GM23338 (cell line): ENCODE measurements around the gene PINK1. TPM values are rescaled to one million over a fixed set of nuclear protein-coding genes. Genes with fewer than 3 reads are reported as not detected.

ENCODE experiments used
- ATAC-seq: fragments of 200-7000 bp; cut with Tn5 transposase; 3 replicates; pipeline ENCODE4 v1.9.1; 2020
- DNase-seq: peaks from one replicate; pipeline ENCODE4 v3.0.0-alpha.2; 2015; ENCODE audit warnings: low spot score
- H2AFZ ChIP-seq: fragments of 200-600 bp; sonication (generic); 2 replicates; pipeline ENCODE4 v1.8.0; 2016; ENCODE audit warnings: antibody characterized with exemption, mild to moderate bottlenecking, moderate library complexity
- H3F3A ChIP-seq: fragments of 200-600 bp; sonication (generic); replicated peaks from 2 replicates; pipeline ENCODE4 v1.8.0; 2017; ENCODE audit warnings: antibody characterized with exemption, mixed run types, low read depth
- H3K27ac ChIP-seq: fragments of 200-600 bp; sonication (generic); 2 replicates; pipeline ENCODE4 v1.6.1; 2016; ENCODE audit warnings: low read depth
- H3K27me3 ChIP-seq: fragments of 200-600 bp; sonication (generic); 2 replicates; pipeline ENCODE4 v1.8.0; 2016; ENCODE audit warnings: mild to moderate bottlenecking, mixed run types, moderate library complexity; ENCODE audit not compliant: insufficient read depth
- H3K36me3 ChIP-seq: fragments of 200-600 bp; sonication (generic); 2 replicates; pipeline ENCODE4 v1.8.0; 2016; ENCODE audit warnings: mild to moderate bottlenecking; ENCODE audit not compliant: insufficient read depth
- H3K4me1 ChIP-seq: fragments of 200-600 bp; sonication (generic); 2 replicates; pipeline ENCODE4 v1.8.0; 2016; ENCODE audit warnings: mild to moderate bottlenecking, moderate library complexity; ENCODE audit not compliant: insufficient read depth
- H3K4me2 ChIP-seq: fragments of 200-600 bp; sonication (generic); 2 replicates; pipeline ENCODE4 v1.7.1; 2017; ENCODE audit warnings: mixed run types
- H3K4me3 ChIP-seq: fragments of 200-600 bp; sonication (generic); 2 replicates; pipeline ENCODE4 v1.6.1; 2016; ENCODE audit warnings: mixed run types
- H3K79me2 ChIP-seq: fragments of 200-600 bp; sonication (generic); replicated peaks from 2 replicates; pipeline ENCODE4 v1.8.0; 2017; ENCODE audit warnings: mild to moderate bottlenecking; ENCODE audit not compliant: insufficient read depth
- H3K9me2 ChIP-seq: fragments of 200-600 bp; sonication (generic); 2 replicates; pipeline ENCODE4 v1.8.0; 2017; ENCODE audit not compliant: insufficient read depth
- H4K20me1 ChIP-seq: fragments of 200-600 bp; sonication (generic); replicated peaks from 2 replicates; pipeline ENCODE4 v1.8.0; 2017; ENCODE audit warnings: mild to moderate bottlenecking; ENCODE audit not compliant: insufficient read depth
- H3K27ac Mint-ChIP-seq: 2 replicates; pipeline ENCODE4 v1.8.0; 2020; ENCODE audit warnings: inconsistent platforms, mild to moderate bottlenecking, moderate library complexity, mixed read lengths
- H3K27me3 Mint-ChIP-seq: 3 replicates; pipeline ENCODE4 v1.8.0; 2022; ENCODE audit warnings: low read depth, mild to moderate bottlenecking, moderate library complexity, mixed read lengths, inconsistent platforms; ENCODE audit not compliant: insufficient read depth, poor library complexity
- H3K36me3 Mint-ChIP-seq: 3 replicates; pipeline ENCODE4 v1.8.0; 2021; ENCODE audit warnings: low read depth, mild to moderate bottlenecking, inconsistent platforms, moderate library complexity, mixed read lengths
- H3K4me1 Mint-ChIP-seq: 3 replicates; pipeline ENCODE4 v1.8.0; 2020; ENCODE audit warnings: mild to moderate bottlenecking, inconsistent platforms, mixed read lengths
- H3K4me3 Mint-ChIP-seq: 3 replicates; pipeline ENCODE4 v1.8.0; 2021; ENCODE audit warnings: moderate library complexity, mild to moderate bottlenecking, inconsistent platforms, mixed read lengths
- H3K9me3 Mint-ChIP-seq: 3 replicates; pipeline ENCODE4 v1.8.0; 2020; ENCODE audit warnings: moderate library complexity, mild to moderate bottlenecking, inconsistent platforms, mixed read lengths
- CREB1 ChIP-seq: fragments of 250-450 bp; sonication (Bioruptor Pico); IDR thresholded peaks from 2 replicates; pipeline ENCODE4 v1.5.0; 2020; ENCODE audit warnings: low read depth, mild to moderate bottlenecking, moderate library complexity
- EZH2 ChIP-seq: fragments of 200-600 bp; sonication (generic); IDR thresholded peaks from one replicate; pipeline ENCODE4 v1.8.0; 2017; ENCODE audit warnings: antibody characterized with exemption, mild to moderate bottlenecking, low read depth; ENCODE audit not compliant: unreplicated experiment
- EZH2phosphoT487 ChIP-seq: fragments of 200-600 bp; sonication (generic); IDR thresholded peaks from one replicate; pipeline ENCODE4 v1.8.1; 2018; ENCODE audit warnings: antibody characterized with exemption; ENCODE audit not compliant: unreplicated experiment
- JUNB ChIP-seq: IDR thresholded peaks from one replicate; pipeline ENCODE4 v1.6.1; 2016; ENCODE audit warnings: antibody characterized with exemption; ENCODE audit not compliant: unreplicated experiment
- NANOG ChIP-seq: IDR thresholded peaks from 2 replicates; pipeline ENCODE4 v1.6.1; 2016; ENCODE audit warnings: antibody characterized with exemption, borderline replicate concordance
- POLR2AphosphoS5 ChIP-seq: IDR thresholded peaks from 2 replicates; pipeline ENCODE4 v1.6.1; 2016; ENCODE audit warnings: antibody characterized with exemption, low read depth
- STAT1 ChIP-seq: IDR thresholded peaks from one replicate; pipeline ENCODE4 v1.6.1; 2016; ENCODE audit warnings: antibody characterized with exemption; ENCODE audit not compliant: unreplicated experiment
- ZNF114 ChIP-seq: fragments of 250-450 bp; sonication (Bioruptor Pico); IDR thresholded peaks from 2 replicates; pipeline ENCODE4 v1.5.0; 2020; ENCODE audit warnings: mild to moderate bottlenecking, moderate library complexity
- ZNF331 ChIP-seq: fragments of 250-450 bp; sonication (Bioruptor Pico); IDR thresholded peaks from 2 replicates; pipeline ENCODE4 v1.5.0; 2020; ENCODE audit warnings: low read depth, mild to moderate bottlenecking, moderate library complexity
- polyA plus RNA-seq: library from polyadenylated mRNA; unstranded; fragments of >200 nt; fragmentation: Nextera tagmentation; extraction: Ambion mirVana; gene quantifications from 2 replicates; pipeline ENCODE4 v1.2.1, GENCODE V29; 2016
- total RNA-seq: library from RNA; depleted of rRNA; stranded (reverse); fragments of >200 nt; shearing (Covaris generic); gene quantifications from 2 replicates; pipeline ENCODE4 v1.2.3, GENCODE V29; 2014
- TF ChIP-seq, protein P1 (sequence below): IDR thresholded peaks from one replicate; pipeline ENCODE4 v1.6.1; 2018; ENCODE audit warnings: antibody characterized with exemption; ENCODE audit not compliant: unreplicated experiment
- TF ChIP-seq, protein P2 (sequence below): fragments of 250-450 bp; sonication (Bioruptor Pico); IDR thresholded peaks from 2 replicates; pipeline ENCODE4 v1.5.0; 2020; ENCODE audit warnings: mild to moderate bottlenecking, moderate library complexity
- TF ChIP-seq, protein P3 (sequence below), 2 experiments: fragments of 200-600 bp in 1 of 2; sonication (generic) in 1 of 2; conservative IDR thresholded peaks; 2 replicates each; pipeline versions ENCODE4 v1.5.1 to v1.6.1; 2016 to 2017; ENCODE audit warnings: antibody characterized with exemption in 2 of 2, low read depth in 2 of 2, mild to moderate bottlenecking in 2 of 2, moderate library complexity in 1 of 2
- TF ChIP-seq, protein P4 (sequence below): IDR thresholded peaks from 2 replicates; pipeline ENCODE4 v1.6.1; 2016; ENCODE audit warnings: antibody characterized with exemption

Gene PINK1
- total and polyA plus RNA-seq, 2 experiments from 2014 or later, result 20.8 to 42.7 TPM

DNA sequence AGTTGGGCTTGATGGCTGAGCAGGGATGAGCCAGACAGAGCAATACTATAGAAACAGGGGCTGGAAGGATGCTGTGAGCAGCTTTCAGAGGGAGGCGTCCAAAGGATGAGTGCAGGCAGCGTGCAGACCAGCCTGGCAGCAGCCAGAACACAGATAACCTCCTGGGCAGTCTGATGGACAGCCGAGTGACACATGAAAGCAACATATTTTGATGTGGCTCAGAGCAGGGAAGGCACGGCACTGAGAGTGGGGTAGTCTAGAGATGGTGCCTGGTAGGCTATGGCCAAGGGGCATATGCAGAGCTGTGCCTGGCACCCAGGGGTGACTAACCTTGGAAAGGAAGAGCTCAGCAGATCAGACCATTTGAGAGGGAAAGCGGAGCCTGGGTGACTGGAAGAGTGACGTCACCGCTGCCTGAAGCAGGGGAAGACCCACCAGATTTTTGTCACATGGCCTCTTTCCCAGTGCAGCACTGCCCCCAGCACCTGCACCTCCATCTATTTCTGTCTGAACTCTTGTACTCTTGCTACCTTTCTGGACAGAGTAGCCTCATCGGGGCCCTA is 3.6 kb downstream of the PINK1 start:
- H3F3A ChIP-seq, result no peaks in the 10 kb centered on the region
- H3K4me2 ChIP-seq, result no peak overlapping the region
- Mint-ChIP-seq H3K4me3 (no peak overlapping the region; the same call in 2 of the 3 replicates), H3K27me3 (peaks cover 22% of the 10 kb centered on the region), H3K36me3 (no peaks in the 10 kb centered on the region; the same call in 2 of the 3 replicates), H3K4me1 (peaks cover 10% of the 10 kb centered on the region; the same call in 2 of the 3 replicates), H3K9me3 (no peaks in the 10 kb centered on the region), H3K27ac (no peak overlapping the region)
- ATAC-seq, result no peak
- no peaks in the 10 kb centered on the region for H3K9me2 ChIP-seq
- H3K4me1 ChIP-seq, result peaks cover 4% of the 10 kb centered on the region
- H3K79me2 ChIP-seq, result no peaks in the 10 kb centered on the region
- TF ChIP-seq EZH2phosphoT487, result no peak
- no peak for TF ChIP-seq STAT1
- no peak for TF ChIP-seq EZH2
- TF ChIP-seq JUNB, result no peak
- TF ChIP-seq, protein P1, sequence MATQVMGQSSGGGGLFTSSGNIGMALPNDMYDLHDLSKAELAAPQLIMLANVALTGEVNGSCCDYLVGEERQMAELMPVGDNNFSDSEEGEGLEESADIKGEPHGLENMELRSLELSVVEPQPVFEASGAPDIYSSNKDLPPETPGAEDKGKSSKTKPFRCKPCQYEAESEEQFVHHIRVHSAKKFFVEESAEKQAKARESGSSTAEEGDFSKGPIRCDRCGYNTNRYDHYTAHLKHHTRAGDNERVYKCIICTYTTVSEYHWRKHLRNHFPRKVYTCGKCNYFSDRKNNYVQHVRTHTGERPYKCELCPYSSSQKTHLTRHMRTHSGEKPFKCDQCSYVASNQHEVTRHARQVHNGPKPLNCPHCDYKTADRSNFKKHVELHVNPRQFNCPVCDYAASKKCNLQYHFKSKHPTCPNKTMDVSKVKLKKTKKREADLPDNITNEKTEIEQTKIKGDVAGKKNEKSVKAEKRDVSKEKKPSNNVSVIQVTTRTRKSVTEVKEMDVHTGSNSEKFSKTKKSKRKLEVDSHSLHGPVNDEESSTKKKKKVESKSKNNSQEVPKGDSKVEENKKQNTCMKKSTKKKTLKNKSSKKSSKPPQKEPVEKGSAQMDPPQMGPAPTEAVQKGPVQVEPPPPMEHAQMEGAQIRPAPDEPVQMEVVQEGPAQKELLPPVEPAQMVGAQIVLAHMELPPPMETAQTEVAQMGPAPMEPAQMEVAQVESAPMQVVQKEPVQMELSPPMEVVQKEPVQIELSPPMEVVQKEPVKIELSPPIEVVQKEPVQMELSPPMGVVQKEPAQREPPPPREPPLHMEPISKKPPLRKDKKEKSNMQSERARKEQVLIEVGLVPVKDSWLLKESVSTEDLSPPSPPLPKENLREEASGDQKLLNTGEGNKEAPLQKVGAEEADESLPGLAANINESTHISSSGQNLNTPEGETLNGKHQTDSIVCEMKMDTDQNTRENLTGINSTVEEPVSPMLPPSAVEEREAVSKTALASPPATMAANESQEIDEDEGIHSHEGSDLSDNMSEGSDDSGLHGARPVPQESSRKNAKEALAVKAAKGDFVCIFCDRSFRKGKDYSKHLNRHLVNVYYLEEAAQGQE, result no peak
- TF ChIP-seq, protein P2, sequence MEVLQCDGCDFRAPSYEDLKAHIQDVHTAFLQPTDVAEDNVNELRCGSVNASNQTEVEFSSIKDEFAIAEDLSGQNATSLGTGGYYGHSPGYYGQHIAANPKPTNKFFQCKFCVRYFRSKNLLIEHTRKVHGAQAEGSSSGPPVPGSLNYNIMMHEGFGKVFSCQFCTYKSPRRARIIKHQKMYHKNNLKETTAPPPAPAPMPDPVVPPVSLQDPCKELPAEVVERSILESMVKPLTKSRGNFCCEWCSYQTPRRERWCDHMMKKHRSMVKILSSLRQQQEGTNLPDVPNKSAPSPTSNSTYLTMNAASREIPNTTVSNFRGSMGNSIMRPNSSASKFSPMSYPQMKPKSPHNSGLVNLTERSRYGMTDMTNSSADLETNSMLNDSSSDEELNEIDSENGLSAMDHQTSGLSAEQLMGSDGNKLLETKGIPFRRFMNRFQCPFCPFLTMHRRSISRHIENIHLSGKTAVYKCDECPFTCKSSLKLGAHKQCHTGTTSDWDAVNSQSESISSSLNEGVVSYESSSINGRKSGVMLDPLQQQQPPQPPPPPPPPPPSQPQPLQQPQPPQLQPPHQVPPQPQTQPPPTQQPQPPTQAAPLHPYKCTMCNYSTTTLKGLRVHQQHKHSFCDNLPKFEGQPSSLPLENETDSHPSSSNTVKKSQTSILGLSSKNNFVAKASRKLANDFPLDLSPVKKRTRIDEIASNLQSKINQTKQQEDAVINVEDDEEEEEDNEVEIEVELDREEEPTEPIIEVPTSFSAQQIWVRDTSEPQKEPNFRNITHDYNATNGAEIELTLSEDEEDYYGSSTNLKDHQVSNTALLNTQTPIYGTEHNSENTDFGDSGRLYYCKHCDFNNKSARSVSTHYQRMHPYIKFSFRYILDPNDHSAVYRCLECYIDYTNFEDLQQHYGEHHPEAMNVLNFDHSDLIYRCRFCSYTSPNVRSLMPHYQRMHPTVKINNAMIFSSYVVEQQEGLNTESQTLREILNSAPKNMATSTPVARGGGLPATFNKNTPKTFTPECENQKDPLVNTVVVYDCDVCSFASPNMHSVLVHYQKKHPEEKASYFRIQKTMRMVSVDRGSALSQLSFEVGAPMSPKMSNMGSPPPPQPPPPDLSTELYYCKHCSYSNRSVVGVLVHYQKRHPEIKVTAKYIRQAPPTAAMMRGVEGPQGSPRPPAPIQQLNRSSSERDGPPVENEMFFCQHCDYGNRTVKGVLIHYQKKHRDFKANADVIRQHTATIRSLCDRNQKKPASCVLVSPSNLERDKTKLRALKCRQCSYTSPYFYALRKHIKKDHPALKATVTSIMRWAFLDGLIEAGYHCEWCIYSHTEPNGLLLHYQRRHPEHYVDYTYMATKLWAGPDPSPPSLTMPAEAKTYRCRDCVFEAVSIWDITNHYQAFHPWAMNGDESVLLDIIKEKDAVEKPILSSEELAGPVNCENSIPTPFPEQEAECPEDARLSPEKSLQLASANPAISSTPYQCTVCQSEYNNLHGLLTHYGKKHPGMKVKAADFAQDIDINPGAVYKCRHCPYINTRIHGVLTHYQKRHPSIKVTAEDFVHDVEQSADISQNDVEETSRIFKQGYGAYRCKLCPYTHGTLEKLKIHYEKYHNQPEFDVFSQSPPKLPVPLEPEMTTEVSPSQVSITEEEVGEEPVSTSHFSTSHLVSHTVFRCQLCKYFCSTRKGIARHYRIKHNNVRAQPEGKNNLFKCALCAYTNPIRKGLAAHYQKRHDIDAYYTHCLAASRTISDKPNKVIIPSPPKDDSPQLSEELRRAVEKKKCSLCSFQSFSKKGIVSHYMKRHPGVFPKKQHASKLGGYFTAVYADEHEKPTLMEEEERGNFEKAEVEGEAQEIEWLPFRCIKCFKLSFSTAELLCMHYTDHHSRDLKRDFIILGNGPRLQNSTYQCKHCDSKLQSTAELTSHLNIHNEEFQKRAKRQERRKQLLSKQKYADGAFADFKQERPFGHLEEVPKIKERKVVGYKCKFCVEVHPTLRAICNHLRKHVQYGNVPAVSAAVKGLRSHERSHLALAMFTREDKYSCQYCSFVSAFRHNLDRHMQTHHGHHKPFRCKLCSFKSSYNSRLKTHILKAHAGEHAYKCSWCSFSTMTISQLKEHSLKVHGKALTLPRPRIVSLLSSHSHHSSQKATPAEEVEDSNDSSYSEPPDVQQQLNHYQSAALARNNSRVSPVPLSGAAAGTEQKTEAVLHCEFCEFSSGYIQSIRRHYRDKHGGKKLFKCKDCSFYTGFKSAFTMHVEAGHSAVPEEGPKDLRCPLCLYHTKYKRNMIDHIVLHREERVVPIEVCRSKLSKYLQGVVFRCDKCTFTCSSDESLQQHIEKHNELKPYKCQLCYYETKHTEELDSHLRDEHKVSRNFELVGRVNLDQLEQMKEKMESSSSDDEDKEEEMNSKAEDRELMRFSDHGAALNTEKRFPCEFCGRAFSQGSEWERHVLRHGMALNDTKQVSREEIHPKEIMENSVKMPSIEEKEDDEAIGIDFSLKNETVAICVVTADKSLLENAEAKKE (CRISPR knock-in tag), result no peak
- no peak for TF ChIP-seq CREB1
- no peak for TF ChIP-seq NANOG
- TF ChIP-seq ZNF114, result no peak
- TF ChIP-seq, protein P3, sequence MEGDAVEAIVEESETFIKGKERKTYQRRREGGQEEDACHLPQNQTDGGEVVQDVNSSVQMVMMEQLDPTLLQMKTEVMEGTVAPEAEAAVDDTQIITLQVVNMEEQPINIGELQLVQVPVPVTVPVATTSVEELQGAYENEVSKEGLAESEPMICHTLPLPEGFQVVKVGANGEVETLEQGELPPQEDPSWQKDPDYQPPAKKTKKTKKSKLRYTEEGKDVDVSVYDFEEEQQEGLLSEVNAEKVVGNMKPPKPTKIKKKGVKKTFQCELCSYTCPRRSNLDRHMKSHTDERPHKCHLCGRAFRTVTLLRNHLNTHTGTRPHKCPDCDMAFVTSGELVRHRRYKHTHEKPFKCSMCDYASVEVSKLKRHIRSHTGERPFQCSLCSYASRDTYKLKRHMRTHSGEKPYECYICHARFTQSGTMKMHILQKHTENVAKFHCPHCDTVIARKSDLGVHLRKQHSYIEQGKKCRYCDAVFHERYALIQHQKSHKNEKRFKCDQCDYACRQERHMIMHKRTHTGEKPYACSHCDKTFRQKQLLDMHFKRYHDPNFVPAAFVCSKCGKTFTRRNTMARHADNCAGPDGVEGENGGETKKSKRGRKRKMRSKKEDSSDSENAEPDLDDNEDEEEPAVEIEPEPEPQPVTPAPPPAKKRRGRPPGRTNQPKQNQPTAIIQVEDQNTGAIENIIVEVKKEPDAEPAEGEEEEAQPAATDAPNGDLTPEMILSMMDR (conservative IDR thresholded peaks at IDR 0.05; ENCODE audit: low read depth in 2 of 2), result no peak
- TF ChIP-seq, protein P4, sequence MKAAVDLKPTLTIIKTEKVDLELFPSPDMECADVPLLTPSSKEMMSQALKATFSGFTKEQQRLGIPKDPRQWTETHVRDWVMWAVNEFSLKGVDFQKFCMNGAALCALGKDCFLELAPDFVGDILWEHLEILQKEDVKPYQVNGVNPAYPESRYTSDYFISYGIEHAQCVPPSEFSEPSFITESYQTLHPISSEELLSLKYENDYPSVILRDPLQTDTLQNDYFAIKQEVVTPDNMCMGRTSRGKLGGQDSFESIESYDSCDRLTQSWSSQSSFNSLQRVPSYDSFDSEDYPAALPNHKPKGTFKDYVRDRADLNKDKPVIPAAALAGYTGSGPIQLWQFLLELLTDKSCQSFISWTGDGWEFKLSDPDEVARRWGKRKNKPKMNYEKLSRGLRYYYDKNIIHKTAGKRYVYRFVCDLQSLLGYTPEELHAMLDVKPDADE, result no peak
- no peak for TF ChIP-seq POLR2AphosphoS5
- TF ChIP-seq ZNF331 (CRISPR knock-in tag), result no peak
- no peaks in the 10 kb centered on the region for H3K27me3 ChIP-seq
- H2AFZ ChIP-seq, result no peak overlapping the region
- H3K27ac ChIP-seq, result no peak overlapping the region
- H3K4me3 ChIP-seq, result no peak overlapping the region
- 0 out of 2 replicates have a peak, but pooled peaks cover 2% of the 10 kb centered on the region for H4K20me1 ChIP-seq
- DNase-seq, result no peak
- no peaks in the 10 kb centered on the region for H3K36me3 ChIP-seq
